OCI-LY3 (cell line): ENCODE measurements around the gene SCAMP1.

Experiments used
- EZH2phosphoT487 ChIP-seq: fragments of 200-600 bp; shearing (Covaris generic); IDR thresholded peaks from 2 replicates; pipeline ENCODE4 v1.6.1; 2018; ENCODE audit warnings: antibody characterized with exemption, mixed run types, low read depth
- TF ChIP-seq, protein P1 (sequence below): fragments of 200-600, 300-600 bp; sonication (generic); IDR thresholded peaks from 2 replicates; pipeline ENCODE4 v1.5.1; 2014; ENCODE audit warnings: antibody characterized with exemption, low read length, low read depth

DNA sequence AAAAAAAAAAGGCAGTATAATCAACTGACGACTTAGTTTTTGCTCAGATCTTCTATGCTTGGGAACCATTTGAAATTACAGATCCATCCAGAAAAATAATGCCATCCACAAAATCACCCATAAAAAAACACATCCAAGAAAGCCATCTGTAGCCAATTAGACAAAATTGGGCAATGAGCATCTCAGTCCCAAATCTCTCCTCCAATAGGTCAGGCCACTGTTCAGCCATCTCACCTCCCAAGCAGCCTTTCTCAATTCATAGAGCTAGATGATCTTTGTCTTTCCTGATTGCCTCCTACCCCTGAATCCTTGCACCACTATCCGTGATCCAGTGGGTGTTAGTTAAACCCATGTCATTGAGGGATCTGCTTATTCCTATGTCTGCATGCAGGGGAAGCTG, 139.6 kb downstream of the SCAMP1 start:
- TF ChIP-seq, protein P1, sequence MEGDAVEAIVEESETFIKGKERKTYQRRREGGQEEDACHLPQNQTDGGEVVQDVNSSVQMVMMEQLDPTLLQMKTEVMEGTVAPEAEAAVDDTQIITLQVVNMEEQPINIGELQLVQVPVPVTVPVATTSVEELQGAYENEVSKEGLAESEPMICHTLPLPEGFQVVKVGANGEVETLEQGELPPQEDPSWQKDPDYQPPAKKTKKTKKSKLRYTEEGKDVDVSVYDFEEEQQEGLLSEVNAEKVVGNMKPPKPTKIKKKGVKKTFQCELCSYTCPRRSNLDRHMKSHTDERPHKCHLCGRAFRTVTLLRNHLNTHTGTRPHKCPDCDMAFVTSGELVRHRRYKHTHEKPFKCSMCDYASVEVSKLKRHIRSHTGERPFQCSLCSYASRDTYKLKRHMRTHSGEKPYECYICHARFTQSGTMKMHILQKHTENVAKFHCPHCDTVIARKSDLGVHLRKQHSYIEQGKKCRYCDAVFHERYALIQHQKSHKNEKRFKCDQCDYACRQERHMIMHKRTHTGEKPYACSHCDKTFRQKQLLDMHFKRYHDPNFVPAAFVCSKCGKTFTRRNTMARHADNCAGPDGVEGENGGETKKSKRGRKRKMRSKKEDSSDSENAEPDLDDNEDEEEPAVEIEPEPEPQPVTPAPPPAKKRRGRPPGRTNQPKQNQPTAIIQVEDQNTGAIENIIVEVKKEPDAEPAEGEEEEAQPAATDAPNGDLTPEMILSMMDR: no peak
- no peak for TF ChIP-seq EZH2phosphoT487
